NCI-H2171 treated with DMSO at 0.1 percent for 48 hours (cell line): Measurements from ENCODE around the gene BEX3.

ENCODE experiments used
- DNase-seq: peaks from one replicate; lab custom pipeline; 2025; lab: John Stamatoyannopoulos, UW

The BEX3 gene

GRCh38 chrX:103423955-103424638 lies 47.8 kb downstream of the BEX3 start:
- no peak for DNase-seq
